ENCODE results near the gene TAF4B.
"Not testable (repeated sequence)": the region's sequence is repeated elsewhere in the genome, so short reads cannot be mapped to it uniquely, and the experiment has no call there.

Gene TAF4B

GRCh38 chr18:26317398-26317797, 91.2 kb downstream of the TAF4B start:
- DNase-seq: no peak

- DNase-seq: no peak
These were observed 94.4 kb downstream of the TAF4B start for GRCh38 chr18:26320686-26321085.

- DNase-seq: no peak
These were observed 96.8 kb downstream of the TAF4B start for GRCh38 chr18:26322890-26323653.

GRCh38 chr18:26325771-26326170, 99.5 kb downstream of the TAF4B start:
- no peak for DNase-seq

GRCh38 chr18:26327062-26327461, 100.8 kb downstream of the TAF4B start:
- DNase-seq: no peak

- no peak for DNase-seq
These were observed 106.7 kb downstream of the TAF4B start for GRCh38 chr18:26332991-26333390.

GRCh38 chr18:26335156-26335555, 108.9 kb downstream of the TAF4B start:
- no peak for DNase-seq

GRCh38 chr18:26335571-26336487, 109.6 kb downstream of the TAF4B start:
- peak; percentile 48 for DNase-seq

- no peak for DNase-seq
These were observed 110.3 kb downstream of the TAF4B start for GRCh38 chr18:26336572-26336971.

- no peak for DNase-seq
These were observed 116.4 kb downstream of the TAF4B start for GRCh38 chr18:26342646-26343045.

- no peak for DNase-seq
These were observed 124.7 kb downstream of the TAF4B start for GRCh38 chr18:26350961-26351360.

GRCh38 chr18:26356045-26356785, 130.0 kb downstream of the TAF4B start:
- no peak for DNase-seq

- DNase-seq: no peak
These were observed 131.7 kb downstream of the TAF4B start for GRCh38 chr18:26357960-26358359.

- no peak for DNase-seq
These were observed 135.8 kb downstream of the TAF4B start for GRCh38 chr18:26362021-26362420.

- DNase-seq: no peak
These were observed 141.2 kb downstream of the TAF4B start for GRCh38 chr18:26367425-26367824.

- DNase-seq: no peak
These were observed 143.8 kb downstream of the TAF4B start for GRCh38 chr18:26370037-26370436.

- no peak for DNase-seq
These were observed 149.9 kb downstream of the TAF4B start for GRCh38 chr18:26376105-26376504.

- no peak for DNase-seq
These were observed 152.5 kb downstream of the TAF4B start for GRCh38 chr18:26378701-26379100.

GRCh38 chr18:26381555-26381954, 155.3 kb downstream of the TAF4B start:
- not testable (repeated sequence) for DNase-seq

GRCh38 chr18:26383454-26384270, 157.4 kb downstream of the TAF4B start:
- DNase-seq: no peak

GRCh38 chr18:26386002-26386401, 159.8 kb downstream of the TAF4B start:
- DNase-seq: no peak

- no peak for DNase-seq
These were observed 160.2 kb downstream of the TAF4B start for GRCh38 chr18:26386441-26386840.
